Kidney capillary endothelial cell (primary cell): ENCODE measurements around the gene PPP1R10.

ENCODE experiments used
- DNase-seq: peaks from one replicate; pipeline ENCODE4 v3.0.0-alpha.2; 2018; ENCODE audit warnings: low spot score

The PPP1R10 gene

GRCh38 chr6:30598912-30599624 is 18.0 kb downstream of the PPP1R10 start:
- no peak for DNase-seq

DNA sequence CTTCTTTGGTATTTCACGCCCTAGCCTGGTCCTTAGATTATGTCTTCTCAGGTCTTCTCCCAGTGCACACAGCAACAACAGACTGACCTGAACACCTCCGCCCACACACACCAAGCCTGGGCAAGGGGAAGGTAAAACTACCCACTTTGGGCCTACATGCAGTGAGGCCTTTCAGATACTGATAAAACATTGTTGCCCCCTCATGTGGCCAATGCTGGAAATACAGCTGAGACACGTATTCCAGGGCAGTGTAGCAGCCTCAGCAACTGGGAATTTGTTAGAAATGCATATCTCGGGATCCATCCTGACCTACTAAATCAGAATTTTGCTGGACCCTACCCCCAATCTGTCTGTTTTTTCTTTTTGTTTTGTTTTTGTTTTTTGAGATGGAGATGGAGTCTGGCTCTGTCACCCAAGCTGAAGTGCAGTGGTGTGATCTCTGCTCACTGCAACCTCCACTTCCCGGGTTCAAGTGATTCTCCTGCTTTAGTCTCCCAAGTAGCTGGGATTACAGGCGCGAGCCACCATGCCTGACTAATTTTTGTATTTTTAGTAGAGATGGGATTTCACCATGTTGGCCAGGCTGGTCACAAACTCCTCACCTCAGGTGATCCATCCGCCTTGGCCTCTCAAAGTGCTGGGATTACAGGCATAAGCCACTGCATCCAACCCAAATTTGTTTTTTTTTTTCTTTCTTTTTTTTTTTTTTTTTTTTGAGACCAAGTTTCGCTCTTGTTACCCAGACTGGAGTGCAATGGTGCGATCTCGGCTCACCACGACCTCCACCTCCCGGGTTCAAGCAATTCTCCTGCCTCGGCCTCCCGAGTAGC is 19.5 kb downstream of the PPP1R10 start:
- peak; percentile 66 for DNase-seq

DNA sequence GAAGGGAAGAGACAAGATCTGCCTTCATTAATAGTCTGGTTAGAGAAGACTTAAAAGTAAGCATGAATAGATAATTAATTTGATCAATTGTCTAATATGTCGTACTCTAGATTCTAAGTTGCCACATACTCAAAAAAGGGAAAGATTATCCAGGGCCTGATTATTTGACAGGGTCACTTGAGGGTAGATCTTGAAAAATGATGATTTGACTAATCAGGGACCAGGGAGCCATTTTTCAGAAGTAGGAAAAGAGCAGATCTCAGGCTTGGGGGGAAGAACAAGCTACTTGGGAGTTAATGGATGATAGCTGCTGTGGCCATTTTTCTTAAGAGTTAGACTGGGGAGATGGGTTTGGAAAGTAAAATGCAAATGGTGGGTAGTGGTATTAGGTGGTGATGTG is 24.8 kb downstream of the PPP1R10 start:
- DNase-seq: no peak

DNA sequence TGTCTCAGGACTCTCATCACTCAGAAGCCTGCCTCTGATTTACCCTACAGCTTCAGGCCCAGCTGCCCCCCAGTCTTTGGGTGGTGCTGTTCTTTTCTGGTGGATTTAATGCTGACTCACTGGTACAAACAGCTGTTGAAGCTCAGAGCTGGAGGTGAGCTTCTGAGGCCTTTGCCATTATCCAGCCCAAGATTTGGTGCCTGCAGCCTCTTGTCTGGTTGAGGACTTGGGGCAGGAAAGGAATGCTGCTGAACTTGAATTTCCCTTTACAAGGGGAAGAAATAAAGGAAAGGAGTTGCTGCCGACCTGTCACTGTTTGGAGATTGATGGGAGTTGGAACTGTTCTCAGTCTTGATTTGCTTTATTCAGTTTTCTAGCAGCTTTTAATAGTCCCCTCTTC is 26.0 kb downstream of the PPP1R10 start:
- DNase-seq: no peak

DNA sequence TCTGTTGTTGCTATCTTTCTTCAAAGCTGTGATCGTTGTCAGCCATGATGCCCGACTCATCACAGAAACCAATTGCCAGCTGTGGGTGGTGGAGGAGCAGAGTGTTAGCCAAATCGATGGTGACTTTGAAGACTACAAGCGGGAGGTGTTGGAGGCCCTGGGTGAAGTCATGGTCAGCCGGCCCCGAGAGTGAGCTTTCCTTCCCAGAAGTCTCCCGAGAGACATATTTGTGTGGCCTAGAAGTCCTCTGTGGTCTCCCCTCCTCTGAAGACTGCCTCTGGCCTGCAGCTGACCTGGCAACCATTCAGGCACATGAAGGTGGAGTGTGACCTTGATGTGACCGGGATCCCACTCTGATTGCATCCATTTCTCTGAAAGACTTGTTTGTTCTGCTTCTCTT is 26.5 kb downstream of the PPP1R10 start:
- no peak for DNase-seq

- DNase-seq: no peak
Observed at GRCh38 chr6:30589754-30590358, 27.2 kb downstream of the PPP1R10 start.

DNA sequence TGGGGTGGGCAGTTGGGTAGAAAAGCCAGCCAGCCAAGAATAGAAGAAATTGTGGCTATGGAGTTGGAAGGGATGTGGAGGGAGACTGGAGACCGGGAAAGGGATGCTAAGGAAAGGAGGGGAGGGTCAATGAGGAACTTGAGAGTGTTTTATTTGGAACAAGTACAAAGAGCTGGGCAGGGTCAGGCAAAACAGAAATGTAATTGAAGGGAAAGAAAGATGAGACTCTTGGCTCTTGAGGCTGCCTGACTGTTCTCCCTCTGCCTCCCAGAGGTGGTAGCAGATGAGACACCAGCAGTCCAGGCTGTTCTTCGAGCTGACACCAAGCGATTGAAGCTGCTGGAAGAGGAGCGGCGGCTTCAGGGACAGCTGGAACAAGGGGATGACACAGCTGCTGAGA is 33.1 kb downstream of the PPP1R10 start:
- no peak for DNase-seq

- no peak for DNase-seq
Observed at GRCh38 chr6:30578051-30578450, 39.0 kb downstream of the PPP1R10 start.

DNA sequence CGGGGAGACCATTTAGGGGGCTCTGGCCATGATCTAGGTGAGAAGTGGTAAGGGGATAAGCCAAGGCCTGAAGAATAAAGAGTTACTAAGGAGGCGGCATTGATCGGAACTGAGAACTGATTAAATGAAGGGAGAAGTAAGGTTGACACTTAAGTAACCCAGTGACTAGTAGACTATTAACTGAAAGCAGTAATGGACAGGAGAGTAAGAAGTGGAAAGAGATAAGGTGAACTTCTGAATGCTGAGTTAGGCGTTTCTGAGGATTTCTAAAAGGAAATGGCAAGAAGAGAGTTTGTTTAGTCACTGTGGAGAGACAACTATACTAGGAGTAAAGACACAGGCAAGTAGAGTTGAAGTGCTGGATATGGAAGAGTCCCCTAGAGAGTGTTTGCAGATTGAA is 43.9 kb downstream of the PPP1R10 start:
- DNase-seq: no peak

DNA sequence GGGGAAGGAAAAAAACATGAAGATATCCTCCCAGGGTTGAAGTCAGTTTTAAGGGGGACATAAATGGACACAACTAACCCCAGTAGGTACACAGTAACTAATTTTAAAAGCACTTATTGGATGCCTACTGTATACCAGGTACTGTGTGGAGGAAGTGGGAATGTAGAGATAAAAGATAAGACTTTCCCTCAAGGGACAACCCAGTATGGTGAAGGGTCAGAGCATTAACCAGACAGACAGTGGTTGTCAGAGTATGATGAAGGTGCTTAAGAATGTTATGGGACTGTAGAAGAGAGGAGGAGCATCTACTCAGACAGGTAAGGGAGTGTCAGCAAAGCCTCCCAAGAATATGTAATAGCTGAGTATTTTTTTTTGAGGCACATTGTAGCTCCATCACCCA is 44.9 kb downstream of the PPP1R10 start:
- DNase-seq: no peak

DNA sequence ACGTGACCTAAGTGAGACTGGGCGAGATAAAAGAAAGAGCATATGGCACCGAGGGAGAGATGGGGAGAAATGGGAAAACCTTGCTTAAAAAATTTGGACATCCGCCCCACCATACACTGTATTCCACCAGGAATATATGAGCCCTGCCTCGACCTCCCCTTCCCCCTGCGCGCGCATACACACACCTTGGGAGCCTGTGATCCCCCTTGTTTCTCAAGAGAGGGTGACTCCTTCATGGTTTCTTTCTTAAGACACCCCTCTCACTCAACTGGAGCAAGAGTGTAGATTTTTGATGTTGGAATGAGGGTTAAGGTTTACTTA is 45.3 kb downstream of the PPP1R10 start:
- no peak for DNase-seq

- DNase-seq: peak; percentile 96
Observed at GRCh38 chr6:30571075-30571761, 45.8 kb downstream of the PPP1R10 start, which contains the start of gene ABCF1. Gene ABCF1 (plus strand): TSS chr6:30571442. CDS start chr6:30571488, 46 bp downstream.

DNA sequence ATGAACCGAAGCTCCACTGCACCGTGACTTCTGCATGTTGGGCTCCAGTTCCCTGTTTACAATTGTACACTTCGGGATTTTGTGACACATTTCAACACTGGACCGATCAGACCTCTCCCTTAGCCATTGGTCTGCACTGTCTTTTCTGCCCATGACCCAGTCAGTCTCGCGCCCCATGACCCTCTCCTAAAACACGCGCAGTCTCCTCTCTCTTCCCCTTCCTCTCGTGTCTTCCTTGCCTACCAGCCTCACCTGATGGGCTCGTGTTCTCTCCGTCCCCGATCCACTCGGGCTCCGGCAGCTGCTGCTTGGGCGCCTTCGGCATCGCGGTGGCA is 46.3 kb downstream of the PPP1R10 start:
- DNase-seq: no peak

DNA sequence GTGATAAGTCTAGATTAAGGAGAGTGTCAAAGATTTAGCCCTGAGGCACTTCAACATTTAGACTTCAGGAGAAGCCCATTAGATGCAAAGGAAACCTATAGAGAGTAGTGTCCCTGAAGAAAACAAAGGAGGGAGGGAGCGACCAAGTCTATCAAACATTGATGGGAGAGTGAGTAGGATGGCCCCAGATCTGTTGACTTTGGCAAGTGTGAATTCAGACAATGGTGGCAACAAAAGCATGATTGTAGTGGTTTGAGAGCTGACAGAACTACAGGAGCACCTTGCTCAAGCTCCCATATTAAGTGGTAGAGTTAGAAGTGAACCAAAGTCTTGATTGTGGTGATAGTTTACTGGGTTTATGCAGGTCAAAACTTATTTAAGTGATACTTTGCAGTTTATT is 46.8 kb downstream of the PPP1R10 start:
- no peak for DNase-seq

GRCh38 chr6:30568245-30568644 is 48.8 kb downstream of the PPP1R10 start:
- DNase-seq: no peak

GRCh38 chr6:30565772-30566171 is 51.3 kb downstream of the PPP1R10 start:
- DNase-seq: no peak

- DNase-seq: no peak
Observed at GRCh38 chr6:30564114-30564513, 52.9 kb downstream of the PPP1R10 start.

DNA sequence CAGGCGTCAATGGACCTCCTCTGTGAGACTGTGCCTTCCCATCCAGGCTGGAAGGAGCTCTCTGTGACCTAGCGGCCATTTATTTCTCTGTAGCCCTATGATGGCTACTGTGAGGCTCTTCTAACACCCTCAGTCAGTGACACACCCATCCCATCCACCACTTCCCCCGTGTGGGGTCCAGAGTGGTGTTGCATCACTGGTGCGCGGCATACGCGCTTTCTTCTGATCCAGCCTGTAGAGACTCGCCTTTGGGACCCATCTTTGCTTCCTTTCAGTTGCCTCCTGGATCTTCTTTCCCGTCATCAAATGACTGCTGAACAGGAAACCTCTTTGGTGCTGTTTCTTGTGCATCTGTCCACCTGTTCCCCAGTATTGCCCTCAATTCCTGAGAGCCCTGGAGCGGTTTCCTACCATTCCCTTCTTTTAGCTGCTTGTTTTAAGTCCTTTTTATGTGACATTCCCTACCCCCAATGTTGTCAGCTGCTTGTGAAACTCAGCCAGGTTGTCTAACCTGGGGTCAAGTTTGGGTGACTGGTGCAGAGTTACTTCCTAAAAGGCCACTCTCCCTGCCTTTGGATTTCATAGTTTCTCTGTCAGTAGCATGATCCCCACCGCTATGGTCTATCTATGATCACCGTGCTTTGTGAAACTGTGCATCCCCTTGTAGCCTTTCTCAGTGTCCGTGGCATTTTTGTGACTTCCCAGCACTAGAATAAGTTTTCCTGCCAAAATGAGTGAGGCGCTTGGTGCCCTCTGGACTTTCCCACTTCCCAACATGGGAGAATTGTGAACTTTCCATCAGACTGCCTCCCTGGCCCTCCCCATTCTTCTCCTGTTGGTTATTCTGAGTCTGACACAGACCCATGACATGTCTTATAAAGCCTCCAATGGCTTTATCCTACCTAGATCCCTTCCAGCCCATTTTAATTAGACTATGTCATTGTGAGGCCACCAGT is 54.3 kb downstream of the PPP1R10 start:
- DNase-seq: no peak

GRCh38 chr6:30560930-30561329 is 56.1 kb downstream of the PPP1R10 start:
- no peak for DNase-seq

DNA sequence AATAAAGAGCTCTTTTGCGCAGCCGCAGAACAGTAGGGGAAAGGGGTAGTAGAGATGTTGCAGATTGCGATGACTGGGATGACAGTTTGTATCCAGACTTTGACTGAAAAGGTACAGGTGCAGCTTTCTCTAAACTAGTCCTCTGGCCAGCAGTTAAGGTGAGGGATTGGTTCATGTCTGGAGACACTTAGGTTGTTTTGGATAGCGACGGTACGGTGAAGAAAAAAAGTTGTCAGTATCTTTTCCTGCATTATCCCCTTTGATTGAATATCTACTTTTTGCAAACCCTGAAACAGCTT is 59.4 kb downstream of the PPP1R10 start:
- DNase-seq: no peak

GRCh38 chr6:30556906-30557682 is 59.9 kb downstream of the PPP1R10 start, which contains the start of gene PRR3:
Gene PRR3 (plus strand): TSS chr6:30557295. CDS start chr6:30557345, 50 bp downstream.
- DNase-seq: peak; percentile 89
